HepG2 (cell line): ENCODE measurements around the gene ARG1. TPM values are rescaled to one million over a fixed set of nuclear protein-coding genes. Genes with fewer than 3 reads are reported as not detected.
A peak's percentile ranks its signal among the peaks of the same experiment; 100 is the strongest.

Experiments
- EHMT2 ChIP-seq: fragments of 200-600 bp; sonication (generic); IDR thresholded peaks from 2 replicates; pipeline ENCODE4 v1.7.0; 2017; ENCODE audit warnings: antibody characterized with exemption, low read depth, low read length, borderline replicate concordance
- FOXP1 ChIP-seq, 2 experiments: fragments of 450-650 bp in 1 of 2; IDR thresholded peaks; 2 replicates each; pipeline ENCODE4 v1.6.1; 2017 to 2018; ENCODE audit warnings: antibody characterized with exemption in 1 of 2
- IRX3 ChIP-seq: sonication (generic); formaldehyde crosslinking; IDR thresholded peaks from 2 replicates; pipeline ENCODE4 v1.8.1; 2023; ENCODE audit warnings: mild to moderate bottlenecking, low read depth, missing genetic modification reagents, borderline replicate concordance
- MAFK ChIP-seq, 2 experiments: IDR thresholded peaks in 1 of 2; conservative IDR thresholded peaks in 1 of 2; 2 replicates each; pipeline ENCODE4 v1.6.1; 2011; ENCODE audit warnings: improper control_type of control experiment in 2 of 2, low read length in 2 of 2
- PCBP2 ChIP-seq: fragments of 200-400 bp; formaldehyde crosslinking; optimal IDR thresholded peaks from 2 replicates; pipeline ENCODE3; 2018; ENCODE audit warnings: low read length, low read depth; ENCODE audit not compliant: poor library complexity, severe bottlenecking
- RFX5 ChIP-seq: IDR thresholded peaks from 2 replicates; pipeline ENCODE4 v1.6.1; 2011; ENCODE audit warnings: low read depth, low read length, improper control_type of control experiment
- RXRB ChIP-seq: IDR thresholded peaks from 2 replicates; pipeline ENCODE4 v1.6.1; 2016; ENCODE audit warnings: borderline replicate concordance, missing genetic modification reagents, missing compliant biosample characterization
- SNAI1 ChIP-seq: sonication (generic); formaldehyde crosslinking; IDR thresholded peaks from 2 replicates; pipeline ENCODE4 v1.5.0; 2020; ENCODE audit warnings: mild to moderate bottlenecking, missing genetic modification reagents, borderline replicate concordance
- THAP11 ChIP-seq: IDR thresholded peaks from 2 replicates; pipeline ENCODE4 v1.6.1; 2016; ENCODE audit warnings: missing biosample characterization, missing genetic modification reagents
- TOE1 ChIP-seq: sonication (generic); formaldehyde crosslinking; IDR thresholded peaks from 2 replicates; pipeline ENCODE4 v1.4.0; 2020; ENCODE audit warnings: mild to moderate bottlenecking, missing genetic modification reagents
- U2AF2 ChIP-seq: fragments of 200-400 bp; formaldehyde crosslinking; IDR thresholded peaks from 2 replicates; pipeline ENCODE4 v1.6.1; 2017; ENCODE audit warnings: low read depth, mild to moderate bottlenecking, low read length
- ZNF232 ChIP-seq: sonication (generic); formaldehyde crosslinking; IDR thresholded peaks from 2 replicates; pipeline ENCODE4 v1.4.0; 2020; ENCODE audit warnings: missing genetic modification reagents, borderline replicate concordance
- ZNF234 ChIP-seq: sonication (generic); formaldehyde crosslinking; conservative IDR thresholded peaks from 2 replicates; pipeline ENCODE4 v1.5.1; 2020; ENCODE audit warnings: mild to moderate bottlenecking, missing genetic modification reagents
- ZNF451 ChIP-seq: sonication (generic); formaldehyde crosslinking; IDR thresholded peaks from 2 replicates; pipeline ENCODE4 v1.5.0; 2020; ENCODE audit warnings: mild to moderate bottlenecking, missing genetic modification reagents
- ZNF563 ChIP-seq: sonication (generic); formaldehyde crosslinking; IDR thresholded peaks from 2 replicates; pipeline ENCODE4 v1.8.0; 2022; ENCODE audit warnings: mild to moderate bottlenecking, moderate library complexity, missing genetic modification reagents
- polyA plus RNA-seq, 8 experiments: library from polyadenylated mRNA; depleted of rRNA in 3 of 8; stranded (reverse) in 7 of 8; unstranded in 1 of 8; fragments of >200 nt; fragmentation: Illumina TruSeq in 4 of 8; extraction: Trizol in 4 of 8; gene quantifications; 2 replicates each; pipeline versions ENCODE4 v1.2.1 to v1.2.3, GENCODE V29; 2011 to 2016; ENCODE audit warnings: low read depth in 4 of 8, missing spikeins in 1 of 8, mixed read lengths in 1 of 8; ENCODE audit not compliant: insufficient read depth in 1 of 8
- total RNA-seq, 5 experiments: library from RNA; depleted of rRNA; stranded (reverse); fragments of >200 nt; fragmentation: Illumina TruSeq; extraction: Trizol; gene quantifications; 2 replicates each; pipeline ENCODE4 v1.2.3, GENCODE V29; 2016; ENCODE audit warnings: low read depth in 1 of 5
- TF ChIP-seq, protein P1 (sequence below): sonication (generic); formaldehyde crosslinking; IDR thresholded peaks from 2 replicates; pipeline ENCODE4 v1.5.0; 2020; ENCODE audit warnings: mild to moderate bottlenecking, missing genetic modification reagents, moderate library complexity
- TF ChIP-seq, protein P2 (sequence below), 2 experiments: fragments of 450-650 bp in 1 of 2; sonication (generic) in 1 of 2; formaldehyde crosslinking; IDR thresholded peaks; 2 replicates each; pipeline versions ENCODE4 v1.5.0 to v1.8.0; 2020 to 2022; ENCODE audit warnings: mild to moderate bottlenecking in 1 of 2, missing genetic modification reagents in 1 of 2
- TF ChIP-seq, protein P3 (sequence below): sonication (generic); formaldehyde crosslinking; IDR thresholded peaks from 2 replicates; pipeline ENCODE4 v1.4.0; 2020; ENCODE audit warnings: missing genetic modification reagents, mild to moderate bottlenecking, borderline replicate concordance
- TF ChIP-seq, protein P4 (sequence below): sonication (generic); formaldehyde crosslinking; IDR thresholded peaks from 2 replicates; pipeline ENCODE4 v1.4.0; 2020; ENCODE audit warnings: mild to moderate bottlenecking, missing genetic modification reagents

The ARG1 gene
- total and polyA plus RNA-seq, 2 of the 13 experiments (the other 11 are each of a cell fraction or from before 2014, with no cell fraction given) = 2.2 to 11.2 TPM

DNA sequence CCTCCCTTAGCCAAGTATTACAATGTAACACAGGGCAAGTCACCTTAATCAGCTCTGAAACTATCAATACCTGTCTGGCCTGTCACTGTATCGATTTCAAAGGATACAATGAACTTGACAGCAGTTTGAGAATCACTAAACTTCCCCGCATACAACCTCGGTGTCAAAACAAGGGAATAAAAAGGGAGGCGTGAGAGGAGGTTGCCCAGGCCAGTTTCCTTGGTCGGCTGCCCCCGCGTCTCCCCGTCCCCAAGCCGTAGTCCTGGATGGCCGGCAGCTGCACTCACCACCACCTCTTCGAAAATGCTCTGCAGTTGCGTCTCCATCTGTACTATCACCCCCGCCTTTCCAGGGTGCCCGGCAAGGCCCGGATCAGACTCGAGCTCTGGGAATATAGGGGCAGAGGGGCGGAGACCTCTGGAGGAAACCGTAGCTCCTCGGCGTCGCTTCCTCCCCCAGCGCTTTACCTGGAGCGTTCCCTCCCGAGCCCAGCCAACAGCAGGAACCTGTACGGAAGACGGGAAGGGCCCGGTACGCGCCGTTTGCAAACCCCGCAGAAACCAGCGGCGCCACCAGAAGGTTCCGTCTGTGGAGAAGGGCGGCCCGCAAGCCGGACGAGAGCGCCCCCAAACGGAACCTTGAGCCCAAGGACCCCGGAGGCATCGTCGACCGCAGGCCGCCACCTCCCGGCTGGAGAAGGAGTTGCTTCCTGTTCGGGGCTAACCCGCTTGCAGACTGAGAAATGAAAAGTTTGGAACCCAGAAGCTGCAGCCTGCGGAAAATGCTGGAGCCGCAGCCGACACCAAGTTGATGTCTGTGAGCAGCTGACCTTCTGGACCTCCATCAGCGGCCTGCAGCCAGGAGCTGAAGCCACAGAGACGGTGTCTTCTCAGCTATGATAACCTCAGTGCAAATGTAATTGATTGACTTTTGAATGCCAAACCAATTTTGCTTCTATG, 55.0 kb downstream of the ARG1 start, which contains the start of gene MED23 (continued):
- TF ChIP-seq U2AF2 (peak; percentile 78; the same call in 1 of the 2 replicates), IRX3 (peak; percentile 94; the same call in 1 of the 2 replicates), EHMT2 (peak; percentile 93; the same call in 1 of the 2 replicates), THAP11 (peak; percentile 97), ZNF232 (peak; percentile 98; the same call in 1 of the 2 replicates), ZNF234 (peak; percentile 98), MAFK (conservative IDR thresholded peaks at IDR 0.05 in 1 of 2, IDR thresholded peaks at IDR 0.05 in 1 of 2; ENCODE audit: low read length in 2 of 2) (peak in 1 of 2 experiments; percentile 38; a peak in 1 of 4 replicates), FOXP1 (IDR thresholded peaks at IDR 0.05) (no peak), FOXP1 (CRISPR knock-in tag; IDR thresholded peaks at IDR 0.05) (peak; percentile 50), TOE1 (CRISPR knock-in tag) (peak; percentile 99), ZNF563 (peak; percentile 97), RFX5 (0 out of 2 replicates have a peak, but pooled peaks have one; percentile 42), RXRB (CRISPR knock-in tag) (peak; percentile 94), SNAI1 (CRISPR knock-in tag) (no peak), PCBP2 (no peak), ZNF451 (CRISPR knock-in tag) (peak; percentile 81; the same call in 1 of the 2 replicates)
- TF ChIP-seq, protein P1, sequence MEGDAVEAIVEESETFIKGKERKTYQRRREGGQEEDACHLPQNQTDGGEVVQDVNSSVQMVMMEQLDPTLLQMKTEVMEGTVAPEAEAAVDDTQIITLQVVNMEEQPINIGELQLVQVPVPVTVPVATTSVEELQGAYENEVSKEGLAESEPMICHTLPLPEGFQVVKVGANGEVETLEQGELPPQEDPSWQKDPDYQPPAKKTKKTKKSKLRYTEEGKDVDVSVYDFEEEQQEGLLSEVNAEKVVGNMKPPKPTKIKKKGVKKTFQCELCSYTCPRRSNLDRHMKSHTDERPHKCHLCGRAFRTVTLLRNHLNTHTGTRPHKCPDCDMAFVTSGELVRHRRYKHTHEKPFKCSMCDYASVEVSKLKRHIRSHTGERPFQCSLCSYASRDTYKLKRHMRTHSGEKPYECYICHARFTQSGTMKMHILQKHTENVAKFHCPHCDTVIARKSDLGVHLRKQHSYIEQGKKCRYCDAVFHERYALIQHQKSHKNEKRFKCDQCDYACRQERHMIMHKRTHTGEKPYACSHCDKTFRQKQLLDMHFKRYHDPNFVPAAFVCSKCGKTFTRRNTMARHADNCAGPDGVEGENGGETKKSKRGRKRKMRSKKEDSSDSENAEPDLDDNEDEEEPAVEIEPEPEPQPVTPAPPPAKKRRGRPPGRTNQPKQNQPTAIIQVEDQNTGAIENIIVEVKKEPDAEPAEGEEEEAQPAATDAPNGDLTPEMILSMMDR (CRISPR knock-in tag) = peak; percentile 100
- TF ChIP-seq, protein P2, sequence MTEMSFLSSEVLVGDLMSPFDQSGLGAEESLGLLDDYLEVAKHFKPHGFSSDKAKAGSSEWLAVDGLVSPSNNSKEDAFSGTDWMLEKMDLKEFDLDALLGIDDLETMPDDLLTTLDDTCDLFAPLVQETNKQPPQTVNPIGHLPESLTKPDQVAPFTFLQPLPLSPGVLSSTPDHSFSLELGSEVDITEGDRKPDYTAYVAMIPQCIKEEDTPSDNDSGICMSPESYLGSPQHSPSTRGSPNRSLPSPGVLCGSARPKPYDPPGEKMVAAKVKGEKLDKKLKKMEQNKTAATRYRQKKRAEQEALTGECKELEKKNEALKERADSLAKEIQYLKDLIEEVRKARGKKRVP (CRISPR knock-in tag; IDR thresholded peaks at IDR 0.05) = peak in 1 of 2 experiments; percentile 84; a peak in 1 of 4 replicates
- TF ChIP-seq, protein P3, sequence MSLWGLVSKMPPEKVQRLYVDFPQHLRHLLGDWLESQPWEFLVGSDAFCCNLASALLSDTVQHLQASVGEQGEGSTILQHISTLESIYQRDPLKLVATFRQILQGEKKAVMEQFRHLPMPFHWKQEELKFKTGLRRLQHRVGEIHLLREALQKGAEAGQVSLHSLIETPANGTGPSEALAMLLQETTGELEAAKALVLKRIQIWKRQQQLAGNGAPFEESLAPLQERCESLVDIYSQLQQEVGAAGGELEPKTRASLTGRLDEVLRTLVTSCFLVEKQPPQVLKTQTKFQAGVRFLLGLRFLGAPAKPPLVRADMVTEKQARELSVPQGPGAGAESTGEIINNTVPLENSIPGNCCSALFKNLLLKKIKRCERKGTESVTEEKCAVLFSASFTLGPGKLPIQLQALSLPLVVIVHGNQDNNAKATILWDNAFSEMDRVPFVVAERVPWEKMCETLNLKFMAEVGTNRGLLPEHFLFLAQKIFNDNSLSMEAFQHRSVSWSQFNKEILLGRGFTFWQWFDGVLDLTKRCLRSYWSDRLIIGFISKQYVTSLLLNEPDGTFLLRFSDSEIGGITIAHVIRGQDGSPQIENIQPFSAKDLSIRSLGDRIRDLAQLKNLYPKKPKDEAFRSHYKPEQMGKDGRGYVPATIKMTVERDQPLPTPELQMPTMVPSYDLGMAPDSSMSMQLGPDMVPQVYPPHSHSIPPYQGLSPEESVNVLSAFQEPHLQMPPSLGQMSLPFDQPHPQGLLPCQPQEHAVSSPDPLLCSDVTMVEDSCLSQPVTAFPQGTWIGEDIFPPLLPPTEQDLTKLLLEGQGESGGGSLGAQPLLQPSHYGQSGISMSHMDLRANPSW (CRISPR knock-in tag) = peak; percentile 100
- TF ChIP-seq, protein P4, sequence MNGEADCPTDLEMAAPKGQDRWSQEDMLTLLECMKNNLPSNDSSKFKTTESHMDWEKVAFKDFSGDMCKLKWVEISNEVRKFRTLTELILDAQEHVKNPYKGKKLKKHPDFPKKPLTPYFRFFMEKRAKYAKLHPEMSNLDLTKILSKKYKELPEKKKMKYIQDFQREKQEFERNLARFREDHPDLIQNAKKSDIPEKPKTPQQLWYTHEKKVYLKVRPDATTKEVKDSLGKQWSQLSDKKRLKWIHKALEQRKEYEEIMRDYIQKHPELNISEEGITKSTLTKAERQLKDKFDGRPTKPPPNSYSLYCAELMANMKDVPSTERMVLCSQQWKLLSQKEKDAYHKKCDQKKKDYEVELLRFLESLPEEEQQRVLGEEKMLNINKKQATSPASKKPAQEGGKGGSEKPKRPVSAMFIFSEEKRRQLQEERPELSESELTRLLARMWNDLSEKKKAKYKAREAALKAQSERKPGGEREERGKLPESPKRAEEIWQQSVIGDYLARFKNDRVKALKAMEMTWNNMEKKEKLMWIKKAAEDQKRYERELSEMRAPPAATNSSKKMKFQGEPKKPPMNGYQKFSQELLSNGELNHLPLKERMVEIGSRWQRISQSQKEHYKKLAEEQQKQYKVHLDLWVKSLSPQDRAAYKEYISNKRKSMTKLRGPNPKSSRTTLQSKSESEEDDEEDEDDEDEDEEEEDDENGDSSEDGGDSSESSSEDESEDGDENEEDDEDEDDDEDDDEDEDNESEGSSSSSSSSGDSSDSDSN = peak; percentile 99
